Suprapubic skin (tissue), 4 donors: ENCODE data around the gene ZBTB46.
"Not testable (repeated sequence)": the region's sequence is repeated elsewhere in the genome, so short reads cannot be mapped to it uniquely, and the experiment has no call there.

Experiments
- EP300 ChIP-seq: sonication (generic); formaldehyde crosslinking; IDR thresholded peaks from one replicate; pipeline ENCODE4 v1.6.1; 2017; ENCODE audit warnings: antibody characterized with exemption
- POLR2A ChIP-seq, 2 donors: fragments of 450-650 bp; IDR thresholded peaks; one replicate each; pipeline ENCODE4 v1.6.1; 2017; ENCODE audit warnings: antibody characterized with exemption in 2 of 2, mild to moderate bottlenecking in 2 of 2, moderate library complexity in 2 of 2
- POLR2AphosphoS5 ChIP-seq, 3 donors: sonication (generic); formaldehyde crosslinking; IDR thresholded peaks; one replicate each; pipeline ENCODE4 v1.6.1; 2017; ENCODE audit warnings: antibody characterized with exemption in 3 of 3
- TF ChIP-seq, protein P1 (sequence below), 2 donors: fragments of 200-600 bp in 1 of 2; fragments of 450-650 bp in 1 of 2; sonication (generic) in 1 of 2; IDR thresholded peaks; one replicate each; pipeline ENCODE4 v1.5.1; 2016 to 2019; ENCODE audit warnings: antibody characterized with exemption in 2 of 2, mild to moderate bottlenecking in 1 of 2, moderate library complexity in 1 of 2

DNA sequence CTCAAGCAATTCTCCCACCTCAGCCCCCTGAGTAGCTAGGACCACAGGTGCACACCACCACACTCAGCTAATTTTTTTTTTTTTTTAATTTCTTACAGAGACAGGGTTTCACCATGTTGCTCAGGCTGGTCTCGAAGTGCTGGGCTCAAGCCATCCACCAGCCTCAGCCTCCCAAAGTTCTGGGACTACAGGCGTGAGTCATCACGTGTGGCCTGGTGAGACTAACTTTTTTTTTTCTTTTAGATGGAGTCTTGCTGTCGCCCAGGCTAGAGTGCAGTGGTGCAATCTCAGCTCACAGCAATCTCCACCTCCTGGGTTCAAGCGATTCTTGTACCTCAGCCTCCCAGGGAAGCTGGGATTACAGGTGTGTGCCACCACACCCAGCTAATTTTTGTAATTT, 31.9 kb downstream of the ZBTB46 start:
- TF ChIP-seq, protein P1, sequence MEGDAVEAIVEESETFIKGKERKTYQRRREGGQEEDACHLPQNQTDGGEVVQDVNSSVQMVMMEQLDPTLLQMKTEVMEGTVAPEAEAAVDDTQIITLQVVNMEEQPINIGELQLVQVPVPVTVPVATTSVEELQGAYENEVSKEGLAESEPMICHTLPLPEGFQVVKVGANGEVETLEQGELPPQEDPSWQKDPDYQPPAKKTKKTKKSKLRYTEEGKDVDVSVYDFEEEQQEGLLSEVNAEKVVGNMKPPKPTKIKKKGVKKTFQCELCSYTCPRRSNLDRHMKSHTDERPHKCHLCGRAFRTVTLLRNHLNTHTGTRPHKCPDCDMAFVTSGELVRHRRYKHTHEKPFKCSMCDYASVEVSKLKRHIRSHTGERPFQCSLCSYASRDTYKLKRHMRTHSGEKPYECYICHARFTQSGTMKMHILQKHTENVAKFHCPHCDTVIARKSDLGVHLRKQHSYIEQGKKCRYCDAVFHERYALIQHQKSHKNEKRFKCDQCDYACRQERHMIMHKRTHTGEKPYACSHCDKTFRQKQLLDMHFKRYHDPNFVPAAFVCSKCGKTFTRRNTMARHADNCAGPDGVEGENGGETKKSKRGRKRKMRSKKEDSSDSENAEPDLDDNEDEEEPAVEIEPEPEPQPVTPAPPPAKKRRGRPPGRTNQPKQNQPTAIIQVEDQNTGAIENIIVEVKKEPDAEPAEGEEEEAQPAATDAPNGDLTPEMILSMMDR (IDR thresholded peaks at IDR 0.05) = not testable (repeated sequence)
- TF ChIP-seq POLR2AphosphoS5 (IDR thresholded peaks at IDR 0.05); POLR2A (IDR thresholded peaks at IDR 0.05); EP300: not testable (repeated sequence)
